ENCODE results near the gene LGR5. TPM values are rescaled to one million over a fixed set of nuclear protein-coding genes. Genes with fewer than 3 reads are reported as not detected.

LGR5 gene
- total RNA-seq, 1 donor from 2014 or later, result not detected

- intact Hi-C loops (cut with micrococcal nuclease), result no loop called here
Measured at GRCh38 chr12:71438670-71439361, 782 bp upstream of the LGR5 start.

- intact Hi-C loops (cut with micrococcal nuclease), result no loop called here
Measured at GRCh38 chr12:71439362-71439612, 311 bp upstream of the LGR5 start.

DNA sequence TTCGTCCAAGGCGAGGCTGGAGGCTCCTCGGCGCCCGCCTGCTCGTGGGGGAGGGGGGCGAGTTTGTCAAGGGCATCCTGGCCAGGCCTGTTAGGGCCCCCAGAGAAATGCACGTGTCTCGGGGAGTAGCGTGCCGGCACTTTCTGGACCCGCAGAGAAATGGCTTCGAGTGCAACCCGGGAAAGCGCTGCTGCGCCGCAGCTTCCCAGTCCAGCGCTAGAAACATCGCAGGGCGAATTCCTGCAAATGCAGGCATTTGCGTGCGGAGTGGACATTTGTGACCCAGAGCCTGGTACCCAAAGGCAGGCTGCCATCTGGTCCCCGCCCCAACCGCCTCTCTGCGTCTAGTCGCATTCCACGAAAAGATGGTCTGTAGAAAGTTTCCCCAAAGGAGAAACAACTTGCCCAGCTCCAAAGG, 756 bp downstream of the LGR5 start:
- intact Hi-C loops (cut with micrococcal nuclease), result no loop called here

DNA sequence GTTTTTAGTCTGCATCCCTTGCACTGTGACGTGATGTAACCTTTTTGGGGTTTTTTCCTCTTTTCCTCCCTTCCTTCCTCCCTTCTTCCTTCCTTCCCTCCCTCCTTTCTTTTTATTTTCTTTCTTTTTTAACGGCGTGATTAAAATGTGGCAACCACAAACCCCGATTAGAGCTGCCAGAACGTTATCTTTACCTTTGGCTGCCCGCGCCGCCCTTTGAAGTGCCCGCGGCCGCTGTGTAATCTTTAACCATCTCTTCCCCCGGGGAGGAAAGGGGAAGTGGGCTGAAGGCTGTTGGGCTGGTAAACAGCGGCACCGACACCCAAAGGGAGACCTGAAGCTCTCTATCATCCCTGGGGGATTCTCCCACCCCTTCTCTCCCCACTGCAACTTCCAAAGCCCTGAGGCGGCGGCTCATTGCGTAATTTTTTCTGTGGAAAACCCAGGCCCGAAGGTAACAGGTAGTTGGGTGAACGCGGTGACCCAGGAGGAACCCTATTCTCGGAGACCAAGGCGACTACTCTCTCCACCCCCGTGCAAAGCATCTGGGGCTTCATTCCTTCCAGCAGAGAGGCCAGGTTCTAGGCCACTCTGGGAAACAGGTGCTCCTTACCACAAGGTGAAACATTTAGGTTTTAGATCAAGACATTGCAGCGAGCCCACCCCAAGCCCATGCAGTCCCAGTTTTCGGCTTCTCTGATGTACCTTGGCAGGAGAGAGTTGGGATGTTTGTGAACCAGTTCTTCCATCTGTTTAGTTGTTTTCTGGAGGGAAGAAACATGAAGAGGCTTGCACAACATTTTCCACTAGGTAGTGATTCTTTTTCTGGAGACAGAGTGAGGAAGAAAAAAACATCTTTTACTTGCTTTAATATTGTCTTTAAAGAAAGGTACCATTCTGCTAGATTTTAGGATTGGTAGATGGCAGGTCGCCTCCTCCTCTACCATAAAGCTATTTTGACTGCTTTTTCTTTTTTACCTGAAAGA, 1.5 kb downstream of the LGR5 start:
- intact Hi-C loops (cut with micrococcal nuclease), result no loop called here

- intact Hi-C loops (cut with micrococcal nuclease), result no loop called here
Measured at GRCh38 chr12:71441836-71442566, 2.4 kb downstream of the LGR5 start.

DNA sequence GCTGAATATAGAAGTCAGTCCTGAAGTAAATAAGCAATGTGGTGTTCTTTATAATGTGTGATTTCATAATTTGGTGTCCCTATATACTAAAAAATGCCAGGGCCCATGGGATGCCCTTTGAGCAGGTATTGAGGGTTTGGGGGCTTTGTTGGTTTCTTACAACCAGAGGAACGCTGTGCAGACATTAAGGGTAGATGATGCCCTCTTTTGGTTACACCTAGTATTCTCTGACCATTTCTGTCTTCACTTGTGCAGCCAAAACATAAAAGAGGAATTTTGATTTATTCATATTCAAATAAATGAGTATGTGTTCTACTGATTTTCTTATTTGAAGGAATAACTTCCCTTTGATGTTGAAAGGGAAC, 3.0 kb downstream of the LGR5 start:
- intact Hi-C loops (cut with micrococcal nuclease), result no loop called here

DNA sequence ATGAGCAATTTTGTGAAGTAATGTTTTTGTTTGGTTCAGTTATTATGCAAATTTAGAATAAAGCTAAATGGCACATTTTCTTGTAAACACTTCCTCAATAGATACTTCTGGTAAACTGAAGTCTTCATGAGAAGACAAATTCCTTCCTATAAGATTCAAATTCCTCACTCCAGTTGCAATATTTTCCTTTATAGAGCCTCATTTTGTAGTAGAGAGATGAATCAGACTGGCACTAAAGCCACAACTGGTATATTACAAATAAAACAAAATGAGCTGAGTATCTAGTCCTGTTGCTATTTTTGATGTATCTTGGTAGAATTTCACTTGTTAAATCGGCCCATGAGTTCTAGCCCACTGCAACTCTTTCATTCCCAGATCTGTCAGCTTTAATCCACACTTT, 5.5 kb downstream of the LGR5 start:
- intact Hi-C loops (cut with micrococcal nuclease), result no loop called here

- intact Hi-C loops (cut with micrococcal nuclease), result no loop called here
Measured at GRCh38 chr12:71447691-71448132, 8.1 kb downstream of the LGR5 start.

DNA sequence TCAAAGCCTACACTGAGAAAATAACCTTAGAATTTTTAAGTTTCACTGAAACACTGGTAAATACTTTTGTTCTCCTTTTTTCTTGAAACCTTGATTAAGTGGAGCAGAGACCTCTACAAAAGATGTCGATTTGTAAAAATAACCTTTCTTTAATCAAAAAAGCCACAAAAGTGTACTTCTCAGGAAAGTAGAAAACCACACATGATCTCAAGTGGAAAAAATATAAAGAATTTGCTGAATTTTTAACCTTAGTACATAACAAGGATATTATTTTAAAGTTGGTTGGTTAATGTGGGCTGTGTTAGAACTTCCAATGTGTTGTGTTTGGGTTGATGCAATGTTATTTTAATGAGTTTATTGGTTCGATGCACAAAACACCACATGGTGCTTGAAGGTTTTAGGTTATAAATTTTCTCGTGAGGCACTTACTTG, 8.6 kb downstream of the LGR5 start:
- intact Hi-C loops (cut with micrococcal nuclease), result no loop called here

DNA sequence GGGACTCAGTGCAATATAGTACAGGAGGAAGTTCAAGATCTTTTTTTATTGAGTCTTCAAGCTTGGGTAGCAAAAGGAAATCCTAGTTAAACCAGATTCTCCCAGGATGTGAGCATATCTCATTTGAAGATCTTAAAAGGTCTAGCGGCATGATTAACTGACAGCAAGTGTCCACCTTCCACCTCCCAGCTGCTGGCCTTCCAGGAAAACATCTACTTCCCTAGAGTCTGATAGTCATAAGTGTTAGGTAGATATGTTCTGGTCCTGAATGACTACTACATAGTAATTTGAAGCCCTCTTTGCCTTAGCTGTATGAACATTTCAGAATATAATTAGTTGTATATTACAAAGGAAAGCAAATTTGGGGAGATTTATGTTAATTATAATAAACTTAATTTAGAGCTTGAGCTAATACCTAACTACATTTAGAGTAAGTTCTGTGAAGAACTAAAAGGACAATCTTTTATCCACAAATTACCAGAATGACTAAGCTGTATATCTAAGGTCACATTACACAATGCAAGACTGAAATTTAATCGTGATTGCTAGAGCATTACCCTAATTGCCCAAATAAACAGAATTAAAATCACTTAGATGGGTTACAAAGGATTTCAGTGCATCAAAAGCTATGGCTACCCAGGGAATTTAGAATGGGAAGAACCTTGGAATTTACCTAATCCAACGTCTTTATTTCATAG, 9.9 kb downstream of the LGR5 start:
- intact Hi-C loops (cut with micrococcal nuclease), result no loop called here

GRCh38 chr12:71452006-71452405, 12.4 kb downstream of the LGR5 start:
- intact Hi-C loops (cut with micrococcal nuclease), result no loop called here

- intact Hi-C loops (cut with micrococcal nuclease), result no loop called here
Measured at GRCh38 chr12:71455028-71455737, 15.6 kb downstream of the LGR5 start.

DNA sequence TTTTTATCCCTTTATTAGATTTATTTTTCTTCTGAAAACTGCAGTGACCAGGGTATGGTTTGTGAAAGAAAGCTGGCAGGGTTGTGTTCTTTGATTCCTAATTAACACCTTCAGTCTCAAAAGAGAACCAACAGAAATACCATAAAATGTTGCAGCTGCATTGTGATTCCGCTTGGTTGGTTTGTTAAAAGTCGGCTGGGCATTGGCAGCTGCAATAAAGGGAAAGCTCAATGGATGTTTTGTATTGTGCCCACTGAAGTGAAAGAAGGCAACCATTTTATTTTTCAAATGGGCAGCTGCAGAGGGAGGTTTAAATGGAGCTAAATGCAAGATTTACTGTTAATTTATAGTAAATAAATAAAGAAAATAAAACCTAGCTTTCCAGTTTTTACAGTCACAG, 16.7 kb downstream of the LGR5 start:
- intact Hi-C loops (cut with micrococcal nuclease), result no loop called here

DNA sequence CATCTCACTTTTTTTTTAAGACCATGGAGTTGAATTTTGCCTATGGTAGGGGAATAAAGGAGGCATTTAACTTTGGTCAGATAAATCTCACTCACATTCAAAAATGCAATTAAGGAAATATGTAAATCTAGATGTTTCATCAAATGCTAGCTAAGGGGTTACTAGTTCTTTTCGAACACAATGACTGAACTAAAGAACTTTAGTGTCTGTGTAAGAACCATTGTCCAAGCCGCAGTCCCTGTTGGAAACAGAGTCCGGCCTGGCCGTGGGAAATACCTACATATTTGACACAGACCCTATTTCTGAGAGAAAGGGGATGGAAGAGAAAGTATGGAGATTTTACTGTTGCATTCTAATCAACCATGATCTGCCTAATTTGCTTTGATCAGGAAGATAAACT, 17.4 kb downstream of the LGR5 start:
- intact Hi-C loops (cut with micrococcal nuclease), result no loop called here

DNA sequence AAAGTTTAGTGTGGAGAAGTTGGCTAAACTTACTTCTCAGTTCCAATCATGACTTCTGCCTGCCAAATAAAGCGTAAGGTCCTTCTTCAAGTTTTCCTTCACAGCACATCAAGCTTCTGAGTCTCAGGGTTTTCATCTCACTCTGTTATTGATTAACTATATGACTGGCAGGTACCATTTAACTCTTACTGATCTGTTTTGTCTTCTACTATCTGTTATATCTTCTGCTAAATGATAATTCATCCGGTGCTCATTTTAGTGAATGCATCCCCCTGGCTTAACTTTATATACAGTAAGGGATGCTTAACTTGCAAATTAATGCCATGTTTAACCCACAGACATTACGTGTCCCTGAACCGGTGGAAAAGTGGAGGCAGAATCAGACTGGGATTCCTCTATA, 20.7 kb downstream of the LGR5 start:
- intact Hi-C loops (cut with micrococcal nuclease), result no loop called here

DNA sequence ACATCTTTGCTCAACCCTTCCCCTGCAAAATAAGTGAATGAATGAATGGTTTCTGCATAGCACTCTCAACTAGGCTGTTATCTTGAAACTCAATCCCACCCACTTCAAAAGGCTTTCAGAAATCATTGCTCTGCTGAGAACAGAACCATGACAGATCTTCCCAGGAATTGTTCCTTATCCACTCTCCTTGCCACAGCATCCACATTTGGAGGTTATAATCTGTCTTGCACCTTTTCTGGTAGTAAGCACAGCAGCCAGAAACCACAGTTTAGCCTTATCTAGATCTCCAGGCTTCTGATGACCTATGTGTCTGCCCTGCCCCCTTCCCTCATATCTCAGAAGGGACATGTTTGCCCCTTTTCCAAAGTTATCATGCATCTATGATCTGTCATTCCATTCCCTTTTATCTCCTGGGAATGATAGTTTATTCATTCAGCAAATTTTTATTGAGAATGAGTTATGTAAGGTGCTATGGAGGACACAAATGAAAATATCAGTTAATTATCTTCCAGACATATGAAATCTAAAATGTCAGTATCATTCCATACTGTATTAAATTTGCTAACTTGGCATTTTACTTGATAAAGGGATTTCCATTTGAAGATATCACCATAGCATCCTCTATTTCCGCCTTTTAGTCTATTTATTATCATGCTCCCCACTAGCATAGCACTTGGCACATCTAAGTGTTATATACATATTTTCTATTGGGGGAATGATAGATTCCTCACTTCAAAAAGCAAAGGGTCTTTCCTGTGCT, 21.4 kb downstream of the LGR5 start:
- intact Hi-C loops (cut with micrococcal nuclease), result no loop called here

DNA sequence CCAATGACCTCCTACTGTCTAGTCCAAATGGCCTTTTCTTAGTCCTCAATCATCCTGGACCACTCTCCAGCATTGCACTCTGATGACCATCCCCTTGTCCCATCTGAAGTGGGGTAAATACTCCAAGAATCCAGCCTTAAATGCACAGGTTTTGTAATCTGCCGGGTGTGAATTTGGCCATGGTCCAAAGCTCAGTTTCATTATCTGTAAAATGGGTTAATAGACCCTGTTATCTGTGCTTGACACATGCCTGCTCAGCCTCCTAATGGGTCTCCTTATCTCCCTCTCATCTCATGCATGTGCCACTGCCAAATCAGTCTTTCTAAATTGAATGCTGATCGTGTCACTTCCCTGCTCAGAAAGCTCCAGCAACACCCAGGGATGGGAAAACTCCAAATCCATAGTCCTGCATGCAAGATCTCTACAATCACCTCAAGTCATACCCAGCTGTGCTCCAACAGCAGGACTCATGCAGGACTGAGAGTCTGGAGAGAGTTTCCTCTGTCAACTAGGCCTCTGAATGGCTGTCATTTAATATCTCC, 22.3 kb downstream of the LGR5 start:
- intact Hi-C loops (cut with micrococcal nuclease), result no loop called here

GRCh38 chr12:71465796-71466195, 26.2 kb downstream of the LGR5 start:
- intact Hi-C loops (cut with micrococcal nuclease), result no loop called here

GRCh38 chr12:71469258-71469750, 29.7 kb downstream of the LGR5 start:
- intact Hi-C loops (cut with micrococcal nuclease), result no loop called here

All from T-helper 2 cell treated with Interferon-gamma antibody and Interleukin-4, amounts not matched to agents 100 ng/mL and 5 ng/mL, for 36 hours (primary cell).